ENCODE data around the gene FYB1.

Gene FYB1

DNA sequence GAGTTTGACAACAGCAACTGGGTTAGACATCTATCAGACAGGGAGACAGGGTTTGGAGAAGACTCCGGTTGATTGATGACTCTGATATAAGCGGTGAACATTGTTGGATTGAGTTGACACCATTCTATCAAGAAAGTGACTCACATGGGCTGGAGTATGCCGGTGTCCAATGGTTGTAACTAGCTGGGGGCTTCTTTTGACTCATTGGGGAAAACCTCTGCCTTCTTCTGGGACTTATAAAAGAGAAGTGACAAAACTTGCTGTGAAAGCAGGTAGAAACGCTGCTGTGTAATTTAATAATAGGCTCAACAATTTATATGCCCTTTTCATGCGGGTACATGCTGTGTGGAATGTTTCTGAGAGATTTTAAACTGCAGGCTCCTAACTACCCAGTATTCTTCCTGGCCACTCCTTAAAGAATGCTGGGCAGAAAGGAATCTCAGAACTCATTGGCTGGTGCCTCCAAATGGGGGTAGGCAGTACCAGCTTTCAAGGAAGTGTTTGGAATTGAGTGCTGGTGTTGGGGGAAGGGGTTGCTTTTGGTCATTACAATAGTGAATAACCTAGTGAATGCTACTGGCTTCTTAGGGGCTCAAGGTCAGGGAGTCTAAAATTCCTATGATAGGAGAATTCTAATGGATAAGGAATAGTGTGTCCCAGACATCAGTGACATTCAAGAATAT is 43.9 kb downstream of the FYB1 start:
- Histone ChIP-seq H3K4me3 (ENCODE audit: low read depth in 1 of 2, low read length in 2 of 2) (no peak overlapping the region), H3K9ac (ENCODE audit: low read depth in 1 of 2, low read length in 2 of 2) (no peak overlapping the region), H3K27me3 (ENCODE audit: control insufficient read depth in 1 of 2, insufficient read depth in 2 of 2, low read length in 2 of 2) (no peaks in the 10 kb centered on the region), H3K27ac (ENCODE audit: low read depth, low read length) (no peak overlapping the region), H3K4me1 (ENCODE audit: control insufficient read depth in 1 of 2, insufficient read depth in 2 of 2, low read length in 2 of 2) (peaks cover 0 to 19% of the 10 kb centered on the region in 2 donors), H3K9me3 (ENCODE audit: control insufficient read depth in 1 of 2, low read length in 2 of 2) (no peaks in the 10 kb centered on the region), H3K36me3 (ENCODE audit: control insufficient read depth in 1 of 2, insufficient read depth in 2 of 2, low read length in 2 of 2) (no peaks in the 10 kb centered on the region)

DNA sequence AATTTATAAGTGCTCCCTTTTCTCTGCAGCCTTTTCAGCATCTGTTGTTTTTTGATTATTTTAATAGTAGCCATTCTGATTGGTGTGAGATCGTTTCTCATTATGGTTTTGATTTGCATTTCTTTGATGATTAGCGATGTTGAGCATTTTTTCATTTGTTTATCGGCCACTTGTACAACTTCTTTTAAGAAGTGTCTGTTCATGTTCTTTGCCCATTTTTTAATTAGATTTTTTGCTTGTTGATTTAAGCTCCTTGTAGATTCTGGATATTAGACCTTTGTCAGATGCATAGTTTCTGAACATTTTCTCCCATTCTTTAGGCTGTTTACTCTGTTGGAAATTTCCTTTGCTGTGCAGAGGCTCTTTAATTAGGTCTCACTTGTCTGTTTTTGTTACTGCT is 46.3 kb downstream of the FYB1 start:
- H3K9me3 ChIP-seq (ENCODE audit: control insufficient read depth in 1 of 2, low read length in 2 of 2), result no peaks in the 10 kb centered on the region
- no peak overlapping the region for H3K9ac ChIP-seq (ENCODE audit: low read depth in 1 of 2, low read length in 2 of 2)
- no peak overlapping the region for H3K4me3 ChIP-seq (ENCODE audit: low read depth in 1 of 2, low read length in 2 of 2)
- no peak overlapping the region for H3K27ac ChIP-seq (ENCODE audit: low read depth, low read length)
- peaks cover 0 to 8% of the 10 kb centered on the region in 2 donors for H3K4me1 ChIP-seq (ENCODE audit: control insufficient read depth in 1 of 2, insufficient read depth in 2 of 2, low read length in 2 of 2)
- H3K27me3 ChIP-seq (ENCODE audit: control insufficient read depth in 1 of 2, insufficient read depth in 2 of 2, low read length in 2 of 2), result no peaks in the 10 kb centered on the region
- H3K36me3 ChIP-seq (ENCODE audit: control insufficient read depth in 1 of 2, insufficient read depth in 2 of 2, low read length in 2 of 2), result no peaks in the 10 kb centered on the region

DNA sequence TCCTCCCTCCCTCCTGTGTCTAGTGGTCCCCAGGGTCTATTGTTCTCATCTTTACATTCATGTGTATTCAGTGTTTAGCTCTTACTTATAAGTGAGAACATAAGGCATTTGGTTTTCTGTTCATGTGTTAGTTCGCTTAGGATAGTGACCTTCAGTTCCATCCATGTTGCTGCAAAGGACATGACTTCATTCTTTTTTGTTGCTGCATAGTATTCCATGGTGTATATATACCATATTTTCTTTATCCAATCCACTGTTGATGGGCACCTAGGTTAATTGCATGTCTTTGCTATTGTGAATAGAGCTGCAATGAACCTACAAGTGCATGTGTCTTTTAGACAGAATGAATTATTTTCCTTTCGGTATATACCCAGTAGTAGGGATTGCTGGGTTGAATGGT is 46.8 kb downstream of the FYB1 start:
- Histone ChIP-seq H3K36me3 (ENCODE audit: control insufficient read depth in 1 of 2, insufficient read depth in 2 of 2, low read length in 2 of 2) (no peaks in the 10 kb centered on the region), H3K9ac (ENCODE audit: low read depth in 1 of 2, low read length in 2 of 2) (no peak overlapping the region), H3K27me3 (ENCODE audit: control insufficient read depth in 1 of 2, insufficient read depth in 2 of 2, low read length in 2 of 2) (no peaks in the 10 kb centered on the region), H3K4me3 (ENCODE audit: low read depth in 1 of 2, low read length in 2 of 2) (no peak overlapping the region), H3K4me1 (ENCODE audit: control insufficient read depth in 1 of 2, insufficient read depth in 2 of 2, low read length in 2 of 2) (peaks cover 0 to 5% of the 10 kb centered on the region in 2 donors), H3K9me3 (ENCODE audit: control insufficient read depth in 1 of 2, low read length in 2 of 2) (no peaks in the 10 kb centered on the region), H3K27ac (ENCODE audit: low read depth, low read length) (no peak overlapping the region)

DNA sequence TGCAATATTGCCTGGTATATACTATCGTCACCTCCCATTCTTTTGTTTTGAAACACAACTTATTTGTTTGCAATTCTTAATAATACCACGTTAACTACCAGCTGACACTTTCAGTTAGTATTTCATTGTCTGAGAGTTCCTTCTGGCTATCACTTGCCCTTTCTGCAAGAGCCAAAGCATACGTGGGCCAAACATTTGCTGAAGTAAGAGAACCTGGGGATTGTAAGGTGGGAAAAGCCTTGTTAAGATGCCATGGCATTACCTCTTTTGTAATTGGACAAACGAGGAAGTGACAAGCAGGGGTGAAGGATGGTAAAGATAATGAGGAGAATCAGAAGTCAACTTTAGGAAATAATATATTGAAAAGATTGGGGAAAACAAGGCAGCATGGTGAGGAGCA is 47.7 kb downstream of the FYB1 start:
- no peaks in the 10 kb centered on the region for H3K27me3 ChIP-seq (ENCODE audit: control insufficient read depth in 1 of 2, insufficient read depth in 2 of 2, low read length in 2 of 2)
- no peak overlapping the region for H3K27ac ChIP-seq (ENCODE audit: low read depth, low read length)
- H3K36me3 ChIP-seq (ENCODE audit: control insufficient read depth in 1 of 2, insufficient read depth in 2 of 2, low read length in 2 of 2), result no peaks in the 10 kb centered on the region
- no peaks in the 10 kb centered on the region for H3K9me3 ChIP-seq (ENCODE audit: control insufficient read depth in 1 of 2, low read length in 2 of 2)
- no peak overlapping the region for H3K4me3 ChIP-seq (ENCODE audit: low read depth in 1 of 2, low read length in 2 of 2)
- peaks cover 0 to 11% of the 10 kb centered on the region in 2 donors for H3K4me1 ChIP-seq (ENCODE audit: control insufficient read depth in 1 of 2, insufficient read depth in 2 of 2, low read length in 2 of 2)
- no peak overlapping the region for H3K9ac ChIP-seq (ENCODE audit: low read depth in 1 of 2, low read length in 2 of 2)

DNA sequence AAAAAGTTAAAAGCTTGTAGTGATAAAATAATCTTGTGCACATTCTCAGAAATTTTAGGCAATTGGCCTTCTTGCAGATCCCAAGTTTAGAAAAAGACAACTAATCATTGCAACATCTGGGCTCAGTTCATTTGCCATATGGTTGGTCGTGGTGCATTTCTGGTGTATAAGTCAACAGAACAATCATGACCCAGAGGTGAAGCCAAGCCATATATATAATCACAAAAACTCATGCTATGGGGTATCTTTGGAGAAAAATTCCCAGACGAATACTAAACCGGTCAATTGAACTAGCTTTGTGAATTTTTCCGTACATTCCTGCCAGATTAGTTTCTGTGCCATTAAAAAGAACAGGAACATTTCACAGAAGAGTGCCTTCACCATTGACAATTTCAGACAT is 50.3 kb downstream of the FYB1 start:
- Histone ChIP-seq H3K9me3 (ENCODE audit: control insufficient read depth in 1 of 2, low read length in 2 of 2) (no peaks in the 10 kb centered on the region), H3K36me3 (ENCODE audit: control insufficient read depth in 1 of 2, insufficient read depth in 2 of 2, low read length in 2 of 2) (no peaks in the 10 kb centered on the region), H3K27ac (ENCODE audit: low read depth, low read length) (no peak overlapping the region)

DNA sequence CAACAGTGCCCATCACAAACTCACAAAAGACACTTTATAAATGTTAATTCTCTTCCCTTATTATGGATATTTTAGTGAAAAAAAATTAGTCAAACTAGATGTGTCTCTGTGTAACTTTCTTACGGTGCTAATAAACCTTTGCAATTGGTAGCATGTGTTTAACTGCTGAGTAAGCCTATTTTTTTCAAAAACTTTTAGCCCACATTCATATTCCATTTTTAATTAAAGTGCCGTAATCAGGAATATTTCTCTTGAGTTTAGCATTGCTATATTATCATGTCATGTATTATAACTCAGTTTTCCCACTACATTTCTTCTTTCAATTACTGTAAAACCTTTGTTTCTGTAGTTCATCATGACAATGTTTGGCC is 51.4 kb downstream of the FYB1 start:
- Histone ChIP-seq H3K9ac (ENCODE audit: low read depth in 1 of 2, low read length in 2 of 2) (no peak overlapping the region), H3K27me3 (ENCODE audit: control insufficient read depth in 1 of 2, insufficient read depth in 2 of 2, low read length in 2 of 2) (no peaks in the 10 kb centered on the region), H3K4me1 (ENCODE audit: control insufficient read depth in 1 of 2, insufficient read depth in 2 of 2, low read length in 2 of 2) (peaks cover 0 to 6% of the 10 kb centered on the region in 2 donors), H3K36me3 (ENCODE audit: control insufficient read depth in 1 of 2, insufficient read depth in 2 of 2, low read length in 2 of 2) (no peaks in the 10 kb centered on the region), H3K9me3 (ENCODE audit: control insufficient read depth in 1 of 2, low read length in 2 of 2) (no peaks in the 10 kb centered on the region), H3K4me3 (ENCODE audit: low read depth in 1 of 2, low read length in 2 of 2) (no peak overlapping the region), H3K27ac (ENCODE audit: low read depth, low read length) (no peak overlapping the region)

More for the DNA sequence above, 50.3 kb downstream of the FYB1 start:
- Histone ChIP-seq H3K4me1 (ENCODE audit: control insufficient read depth in 1 of 2, insufficient read depth in 2 of 2, low read length in 2 of 2) (peaks cover 0 to 6% of the 10 kb centered on the region in 2 donors), H3K9ac (ENCODE audit: low read depth in 1 of 2, low read length in 2 of 2) (no peak overlapping the region), H3K27me3 (ENCODE audit: control insufficient read depth in 1 of 2, insufficient read depth in 2 of 2, low read length in 2 of 2) (no peaks in the 10 kb centered on the region), H3K4me3 (ENCODE audit: low read depth in 1 of 2, low read length in 2 of 2) (no peak overlapping the region)

DNA sequence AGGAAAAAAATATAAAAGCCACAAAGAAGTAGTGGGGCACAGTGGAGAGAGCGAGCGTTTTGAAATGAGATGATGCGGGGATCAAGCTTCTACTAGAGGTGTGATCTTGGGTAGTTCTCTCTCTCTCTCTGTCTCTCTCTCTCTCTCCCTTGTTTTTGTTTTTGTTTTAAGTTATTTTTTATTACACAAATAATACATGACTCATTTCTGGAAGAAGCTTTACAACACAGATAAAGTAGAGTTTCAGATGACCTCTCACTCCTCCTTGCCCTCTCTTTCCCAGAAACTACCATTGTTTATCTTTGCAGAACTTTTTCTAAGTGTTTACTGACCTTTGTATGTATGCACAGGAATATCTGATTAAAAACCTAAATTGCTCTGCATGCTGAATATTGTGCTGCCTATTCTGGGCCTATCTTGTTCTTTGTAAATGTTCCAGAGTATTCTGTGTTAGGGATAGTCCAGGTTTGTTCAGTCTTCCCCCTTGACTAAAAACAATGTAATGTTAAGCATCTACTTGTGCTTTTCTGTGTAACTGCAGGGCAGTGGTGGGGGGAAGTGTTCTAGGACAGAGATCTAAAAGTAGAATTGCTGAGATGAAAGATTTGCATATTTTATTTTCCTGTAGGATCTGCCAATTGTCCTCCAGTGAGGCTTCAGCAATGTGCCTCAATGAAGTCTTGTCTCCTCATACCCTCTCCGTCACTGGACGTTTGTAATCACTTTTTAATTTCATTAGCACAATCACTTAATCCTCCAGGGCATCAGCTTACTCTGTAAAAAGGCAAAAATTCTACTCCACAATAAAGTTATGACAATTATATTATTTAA is 52.0 kb downstream of the FYB1 start:
- H3K9me3 ChIP-seq (ENCODE audit: control insufficient read depth in 1 of 2, low read length in 2 of 2), result no peaks in the 10 kb centered on the region
- no peak overlapping the region for H3K9ac ChIP-seq (ENCODE audit: low read depth in 1 of 2, low read length in 2 of 2)
- peaks cover 0 to 6% of the 10 kb centered on the region in 2 donors for H3K4me1 ChIP-seq (ENCODE audit: control insufficient read depth in 1 of 2, insufficient read depth in 2 of 2, low read length in 2 of 2)
- no peaks in the 10 kb centered on the region for H3K36me3 ChIP-seq (ENCODE audit: control insufficient read depth in 1 of 2, insufficient read depth in 2 of 2, low read length in 2 of 2)
- no peak overlapping the region for H3K4me3 ChIP-seq (ENCODE audit: low read depth in 1 of 2, low read length in 2 of 2)
- H3K27me3 ChIP-seq (ENCODE audit: control insufficient read depth in 1 of 2, insufficient read depth in 2 of 2, low read length in 2 of 2), result no peaks in the 10 kb centered on the region
- H3K27ac ChIP-seq (ENCODE audit: low read depth, low read length), result no peak overlapping the region

DNA sequence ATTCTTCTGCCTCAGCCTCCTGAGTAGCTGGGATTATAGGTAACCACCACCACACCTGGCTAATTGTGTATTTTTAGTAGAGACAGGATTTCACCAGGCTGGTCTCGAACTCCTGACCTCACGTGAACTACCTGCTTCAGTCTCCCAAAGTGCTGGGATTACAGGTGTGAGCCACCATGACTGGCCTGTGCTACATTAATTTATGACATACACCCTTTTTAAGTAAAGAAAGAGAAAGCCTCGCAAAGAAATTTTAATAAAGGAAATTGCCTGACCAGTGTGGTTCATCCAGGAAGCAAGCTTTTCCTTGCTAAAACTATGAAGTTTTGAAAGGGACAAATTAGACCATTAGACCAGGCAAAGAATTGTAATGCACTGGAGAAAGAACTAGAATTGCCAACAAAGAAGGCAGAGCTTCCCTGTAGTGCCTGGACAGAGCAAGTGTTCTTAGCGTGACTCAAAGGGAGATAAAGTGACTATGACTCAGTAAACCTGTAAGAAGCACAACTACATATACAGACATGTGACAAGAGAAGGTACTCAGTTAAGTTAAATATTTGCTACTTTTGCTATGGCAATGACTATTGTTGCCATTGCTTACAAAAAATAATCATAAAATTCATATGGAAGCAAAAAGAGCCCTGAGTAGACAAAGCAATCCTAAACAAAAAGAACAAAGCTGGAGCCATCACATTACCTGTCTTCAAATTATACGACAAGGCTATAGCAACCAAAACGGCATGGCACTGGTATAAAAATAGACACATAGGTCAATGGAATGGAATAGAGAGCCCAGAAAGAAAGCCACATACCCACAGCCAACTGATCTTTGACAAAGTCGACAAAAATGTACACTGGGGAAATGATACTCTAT is 54.6 kb downstream of the FYB1 start:
- H3K9ac ChIP-seq (ENCODE audit: low read depth in 1 of 2, low read length in 2 of 2), result no peak overlapping the region
- no peaks in the 10 kb centered on the region for H3K36me3 ChIP-seq (ENCODE audit: control insufficient read depth in 1 of 2, insufficient read depth in 2 of 2, low read length in 2 of 2)
- no peak overlapping the region for H3K4me3 ChIP-seq (ENCODE audit: low read depth in 1 of 2, low read length in 2 of 2)
- H3K27me3 ChIP-seq (ENCODE audit: control insufficient read depth in 1 of 2, insufficient read depth in 2 of 2, low read length in 2 of 2), result no peaks in the 10 kb centered on the region
- H3K9me3 ChIP-seq (ENCODE audit: control insufficient read depth in 1 of 2, low read length in 2 of 2), result no peaks in the 10 kb centered on the region
- H3K27ac ChIP-seq (ENCODE audit: low read depth, low read length), result no peak overlapping the region
- peaks cover 0 to 6% of the 10 kb centered on the region in 2 donors for H3K4me1 ChIP-seq (ENCODE audit: control insufficient read depth in 1 of 2, insufficient read depth in 2 of 2, low read length in 2 of 2)

DNA sequence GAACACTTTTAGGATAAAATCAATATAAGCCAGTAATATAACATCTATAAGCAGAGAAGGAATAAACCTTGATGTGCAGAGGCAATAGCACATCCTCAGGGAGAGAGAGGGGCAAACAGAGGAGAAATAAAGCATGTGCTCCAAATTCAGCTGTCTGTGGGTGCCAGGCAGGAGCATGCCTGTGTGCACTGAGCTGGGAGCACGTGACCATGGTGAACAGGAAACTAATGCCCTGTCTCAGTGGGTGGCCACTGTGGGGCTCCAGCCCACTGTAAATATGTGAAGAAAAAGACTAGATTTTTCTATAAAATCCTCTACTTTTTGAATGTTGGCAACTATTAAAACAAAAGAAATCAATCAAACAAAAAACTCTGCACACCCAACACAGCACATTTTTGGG is 55.3 kb downstream of the FYB1 start:
- Histone ChIP-seq H3K9me3 (ENCODE audit: control insufficient read depth in 1 of 2, low read length in 2 of 2) (no peaks in the 10 kb centered on the region), H3K4me1 (ENCODE audit: control insufficient read depth in 1 of 2, insufficient read depth in 2 of 2, low read length in 2 of 2) (peaks cover 0 to 6% of the 10 kb centered on the region in 2 donors), H3K36me3 (ENCODE audit: control insufficient read depth in 1 of 2, insufficient read depth in 2 of 2, low read length in 2 of 2) (no peaks in the 10 kb centered on the region), H3K27ac (ENCODE audit: low read depth, low read length) (no peak overlapping the region), H3K4me3 (ENCODE audit: low read depth in 1 of 2, low read length in 2 of 2) (no peak overlapping the region), H3K27me3 (ENCODE audit: control insufficient read depth in 1 of 2, insufficient read depth in 2 of 2, low read length in 2 of 2) (no peaks in the 10 kb centered on the region), H3K9ac (ENCODE audit: low read depth in 1 of 2, low read length in 2 of 2) (no peak overlapping the region)

DNA sequence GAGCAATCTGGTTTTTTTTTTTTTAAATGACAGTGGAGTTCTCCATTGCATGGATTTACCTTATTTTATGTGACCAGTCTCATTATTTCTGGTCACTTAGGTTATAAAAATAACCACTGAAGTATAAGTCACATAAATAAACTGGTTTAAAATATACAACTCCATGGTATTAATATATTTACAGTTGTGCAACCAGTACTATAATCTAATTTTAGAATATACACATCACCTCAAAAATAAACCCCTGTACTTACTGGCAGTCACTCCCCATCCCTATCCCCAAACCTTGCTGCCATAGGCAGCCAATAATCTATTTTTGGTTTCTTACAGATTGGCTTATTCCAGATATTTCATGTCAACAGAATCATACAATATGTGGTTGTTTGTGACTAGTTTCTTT is 57.8 kb downstream of the FYB1 start:
- H3K36me3 ChIP-seq (ENCODE audit: control insufficient read depth in 1 of 2, insufficient read depth in 2 of 2, low read length in 2 of 2), result no peaks in the 10 kb centered on the region
- H3K27ac ChIP-seq (ENCODE audit: low read depth, low read length), result no peak overlapping the region
- no peaks in the 10 kb centered on the region for H3K27me3 ChIP-seq (ENCODE audit: control insufficient read depth in 1 of 2, insufficient read depth in 2 of 2, low read length in 2 of 2)
- H3K4me3 ChIP-seq (ENCODE audit: low read depth in 1 of 2, low read length in 2 of 2), result no peak overlapping the region
- no peaks in the 10 kb centered on the region for H3K9me3 ChIP-seq (ENCODE audit: control insufficient read depth in 1 of 2, low read length in 2 of 2)
- H3K9ac ChIP-seq (ENCODE audit: low read depth in 1 of 2, low read length in 2 of 2), result no peak overlapping the region
- no peaks in the 10 kb centered on the region for H3K4me1 ChIP-seq (ENCODE audit: control insufficient read depth in 1 of 2, insufficient read depth in 2 of 2, low read length in 2 of 2)
